ENCODE measurements around the gene AACS. TPM values are rescaled to one million over a fixed set of nuclear protein-coding genes. Genes with fewer than 3 reads are reported as not detected.

AACS gene
- polyA plus RNA-seq, 1 donor from 2014 or later: 33.2 TPM

DNA sequence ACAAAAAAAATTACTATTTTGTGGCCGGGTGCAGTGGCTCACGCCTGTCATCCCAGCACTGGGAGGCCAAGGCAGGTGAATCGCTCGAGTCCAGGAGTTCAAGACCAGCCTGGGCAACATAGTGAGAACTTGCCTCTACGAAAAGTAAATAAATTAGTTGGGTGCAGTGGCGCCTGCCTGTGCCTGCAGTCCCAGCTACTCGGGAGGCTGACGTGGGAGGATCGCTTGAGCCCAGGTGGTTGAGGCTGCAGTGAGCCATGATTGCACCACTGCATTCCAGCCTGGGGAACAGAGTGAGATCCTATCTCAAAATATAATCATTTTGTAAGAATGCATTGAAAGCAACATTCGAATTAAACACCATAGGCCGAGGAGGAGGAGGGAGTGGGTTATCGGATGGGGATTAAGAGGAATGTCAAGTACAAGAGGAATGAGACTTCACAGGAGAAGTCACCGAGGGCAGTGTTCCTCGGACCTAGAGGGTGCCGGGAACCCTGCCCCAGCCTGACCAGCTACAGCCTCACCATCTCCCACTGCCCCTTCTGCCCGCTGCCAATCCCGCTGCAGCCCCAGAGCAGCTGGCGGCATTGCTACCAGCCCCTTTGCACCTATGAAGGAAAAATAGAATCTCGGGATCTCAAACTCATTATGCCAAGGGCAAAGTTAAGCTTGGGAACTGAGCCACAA, 32.6 kb upstream of the AACS start:
- H2AFZ ChIP-seq (ENCODE audit: low read depth, low read length): no peak overlapping the region
- no peaks in the 10 kb centered on the region for H3K9me2 ChIP-seq (ENCODE audit: insufficient read depth, low read length)
- H3K4me3 ChIP-seq (ENCODE audit: low read length): no peak overlapping the region
- H3K36me3 ChIP-seq (ENCODE audit: insufficient read depth, low read length): no peaks in the 10 kb centered on the region
- H3K79me2 ChIP-seq (replicated peaks; ENCODE audit: insufficient read depth, low read length): no peaks in the 10 kb centered on the region
- no peak overlapping the region for H3K9ac ChIP-seq (ENCODE audit: low read length)
- no peak overlapping the region for H3K27ac ChIP-seq (ENCODE audit: low read length)
- no peaks in the 10 kb centered on the region for H3K27me3 ChIP-seq (ENCODE audit: insufficient read depth, low read depth, low read length)
- H3F3A ChIP-seq (ENCODE audit: insufficient read depth, low read length, poor library complexity, severe bottlenecking): no peaks in the 10 kb centered on the region
- no peaks in the 10 kb centered on the region for H4K20me1 ChIP-seq (ENCODE audit: insufficient read depth)
- TF ChIP-seq SMC3 (conservative IDR thresholded peaks at IDR 0.05; ENCODE audit: poor library complexity): no peak
- no peak for TF ChIP-seq POLR2AphosphoS5 (IDR thresholded peaks at IDR 0.05)
- TF ChIP-seq, protein P1, sequence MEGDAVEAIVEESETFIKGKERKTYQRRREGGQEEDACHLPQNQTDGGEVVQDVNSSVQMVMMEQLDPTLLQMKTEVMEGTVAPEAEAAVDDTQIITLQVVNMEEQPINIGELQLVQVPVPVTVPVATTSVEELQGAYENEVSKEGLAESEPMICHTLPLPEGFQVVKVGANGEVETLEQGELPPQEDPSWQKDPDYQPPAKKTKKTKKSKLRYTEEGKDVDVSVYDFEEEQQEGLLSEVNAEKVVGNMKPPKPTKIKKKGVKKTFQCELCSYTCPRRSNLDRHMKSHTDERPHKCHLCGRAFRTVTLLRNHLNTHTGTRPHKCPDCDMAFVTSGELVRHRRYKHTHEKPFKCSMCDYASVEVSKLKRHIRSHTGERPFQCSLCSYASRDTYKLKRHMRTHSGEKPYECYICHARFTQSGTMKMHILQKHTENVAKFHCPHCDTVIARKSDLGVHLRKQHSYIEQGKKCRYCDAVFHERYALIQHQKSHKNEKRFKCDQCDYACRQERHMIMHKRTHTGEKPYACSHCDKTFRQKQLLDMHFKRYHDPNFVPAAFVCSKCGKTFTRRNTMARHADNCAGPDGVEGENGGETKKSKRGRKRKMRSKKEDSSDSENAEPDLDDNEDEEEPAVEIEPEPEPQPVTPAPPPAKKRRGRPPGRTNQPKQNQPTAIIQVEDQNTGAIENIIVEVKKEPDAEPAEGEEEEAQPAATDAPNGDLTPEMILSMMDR (IDR thresholded peaks at IDR 0.05; ENCODE audit: poor library complexity, severe bottlenecking): no peak
- TF ChIP-seq EZH2 (IDR thresholded peaks at IDR 0.05; ENCODE audit: borderline replicate concordance, insufficient read depth, low read length, poor library complexity, severe bottlenecking): no peak
- H3K9me3 ChIP-seq (ENCODE audit: low read length): no peaks in the 10 kb centered on the region
- no peak overlapping the region for H3K4me2 ChIP-seq (ENCODE audit: low read length)

DNA sequence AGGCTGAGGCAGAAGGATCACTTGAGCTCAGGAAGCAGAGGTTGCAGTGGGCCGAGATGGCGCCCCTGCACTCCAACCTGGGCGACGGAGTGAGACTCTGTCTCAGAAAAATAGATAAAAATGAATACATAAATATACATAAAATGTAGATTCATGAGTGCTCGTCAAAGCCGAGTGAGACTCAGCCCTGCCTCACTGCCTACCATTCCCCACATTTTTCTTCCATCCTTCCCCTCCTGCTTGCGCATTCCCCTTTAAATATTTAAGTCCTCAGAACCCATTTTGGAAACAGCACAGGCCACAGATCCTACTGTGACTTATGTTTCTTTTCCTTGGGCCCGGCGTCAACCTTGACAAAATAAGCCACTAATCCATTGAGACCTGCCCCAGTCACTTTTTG, 31.9 kb upstream of the AACS start:
- H2AFZ ChIP-seq (ENCODE audit: low read depth, low read length): no peak overlapping the region
- no peaks in the 10 kb centered on the region for H4K20me1 ChIP-seq (ENCODE audit: insufficient read depth)
- no peaks in the 10 kb centered on the region for H3K9me3 ChIP-seq (ENCODE audit: low read length)
- no peaks in the 10 kb centered on the region for H3K9me2 ChIP-seq (ENCODE audit: insufficient read depth, low read length)
- H3K79me2 ChIP-seq (replicated peaks; ENCODE audit: insufficient read depth, low read length): no peaks in the 10 kb centered on the region
- H3K36me3 ChIP-seq (ENCODE audit: insufficient read depth, low read length): no peaks in the 10 kb centered on the region
- no peak overlapping the region for H3K4me2 ChIP-seq (ENCODE audit: low read length)
- H3K27ac ChIP-seq (ENCODE audit: low read length): no peak overlapping the region
- no peaks in the 10 kb centered on the region for H3F3A ChIP-seq (ENCODE audit: insufficient read depth, low read length, poor library complexity, severe bottlenecking)
- TF ChIP-seq EP300 (conservative IDR thresholded peaks at IDR 0.05; ENCODE audit: poor library complexity, severe bottlenecking): no peak
- TF ChIP-seq, protein P1 (IDR thresholded peaks at IDR 0.05; ENCODE audit: poor library complexity, severe bottlenecking): no peak
- no peak for TF ChIP-seq REST (IDR thresholded peaks at IDR 0.05; ENCODE audit: borderline replicate concordance)
- TF ChIP-seq RAD21 (conservative IDR thresholded peaks at IDR 0.05): no peak
- TF ChIP-seq SMC3 (conservative IDR thresholded peaks at IDR 0.05; ENCODE audit: poor library complexity): no peak
- TF ChIP-seq EZH2 (IDR thresholded peaks at IDR 0.05; ENCODE audit: borderline replicate concordance, insufficient read depth, low read length, poor library complexity, severe bottlenecking): no peak
- TF ChIP-seq POLR2AphosphoS5 (IDR thresholded peaks at IDR 0.05): no peak
- no peak for TF ChIP-seq TAF1 (IDR thresholded peaks at IDR 0.05; ENCODE audit: low read depth)
- TF ChIP-seq MXI1 (conservative IDR thresholded peaks at IDR 0.05; ENCODE audit: poor library complexity, severe bottlenecking): no peak
- H3K4me3 ChIP-seq (ENCODE audit: low read length): no peak overlapping the region
- H3K9ac ChIP-seq (ENCODE audit: low read length): no peak overlapping the region
- no peaks in the 10 kb centered on the region for H3K27me3 ChIP-seq (ENCODE audit: insufficient read depth, low read depth, low read length)
